Body of pancreas (tissue), 4 donors: ENCODE measurements around the gene SULT1C2.

Source experiments
- POLR2A ChIP-seq, 3 donors: fragments of 450-650 bp; IDR thresholded peaks; one replicate each; pipeline ENCODE4 v1.6.1; 2016; ENCODE audit warnings: antibody characterized with exemption in 3 of 3, mild to moderate bottlenecking in 2 of 3
- TF ChIP-seq, protein P1 (sequence below), 7 experiments: fragments of 450-650 bp in 4 of 7; fragments of 200-600 bp in 3 of 7; sonication (generic) in 3 of 7; IDR thresholded peaks; one replicate each; pipeline ENCODE4 v1.5.1; 2016 to 2019; ENCODE audit warnings: antibody characterized with exemption in 7 of 7

DNA sequence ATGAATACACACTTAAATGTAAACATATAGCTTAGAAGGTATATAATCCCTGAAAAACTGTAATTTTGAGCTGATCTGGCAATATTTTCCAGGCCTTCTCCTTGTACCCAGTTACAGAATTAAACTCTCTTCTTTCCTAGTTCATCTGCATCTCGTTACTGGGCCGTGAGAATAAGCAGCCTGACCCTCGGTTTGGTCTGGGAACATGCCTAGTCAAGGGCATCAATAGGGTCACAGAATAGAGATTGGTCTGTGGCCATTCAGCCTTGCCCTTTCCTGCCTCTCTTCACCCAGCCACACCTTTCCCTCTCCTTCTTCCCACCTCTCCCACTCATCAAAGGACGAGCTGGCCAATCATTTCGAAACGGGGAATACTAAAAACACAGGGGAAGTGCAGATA, 27.3 kb downstream of the SULT1C2 start:
- TF ChIP-seq, protein P1, sequence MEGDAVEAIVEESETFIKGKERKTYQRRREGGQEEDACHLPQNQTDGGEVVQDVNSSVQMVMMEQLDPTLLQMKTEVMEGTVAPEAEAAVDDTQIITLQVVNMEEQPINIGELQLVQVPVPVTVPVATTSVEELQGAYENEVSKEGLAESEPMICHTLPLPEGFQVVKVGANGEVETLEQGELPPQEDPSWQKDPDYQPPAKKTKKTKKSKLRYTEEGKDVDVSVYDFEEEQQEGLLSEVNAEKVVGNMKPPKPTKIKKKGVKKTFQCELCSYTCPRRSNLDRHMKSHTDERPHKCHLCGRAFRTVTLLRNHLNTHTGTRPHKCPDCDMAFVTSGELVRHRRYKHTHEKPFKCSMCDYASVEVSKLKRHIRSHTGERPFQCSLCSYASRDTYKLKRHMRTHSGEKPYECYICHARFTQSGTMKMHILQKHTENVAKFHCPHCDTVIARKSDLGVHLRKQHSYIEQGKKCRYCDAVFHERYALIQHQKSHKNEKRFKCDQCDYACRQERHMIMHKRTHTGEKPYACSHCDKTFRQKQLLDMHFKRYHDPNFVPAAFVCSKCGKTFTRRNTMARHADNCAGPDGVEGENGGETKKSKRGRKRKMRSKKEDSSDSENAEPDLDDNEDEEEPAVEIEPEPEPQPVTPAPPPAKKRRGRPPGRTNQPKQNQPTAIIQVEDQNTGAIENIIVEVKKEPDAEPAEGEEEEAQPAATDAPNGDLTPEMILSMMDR (IDR thresholded peaks at IDR 0.05): no peak
- TF ChIP-seq POLR2A (IDR thresholded peaks at IDR 0.05): no peak
